NCI-H82 treated with DMSO at 0.1 percent for 48 hours (cell line): ENCODE measurements around the gene C9orf72.

Experiments used
- DNase-seq: peaks from one replicate; lab custom pipeline; 2025; ENCODE audit not compliant: unreplicated experiment; lab: John Stamatoyannopoulos, UW

Gene C9orf72

DNA sequence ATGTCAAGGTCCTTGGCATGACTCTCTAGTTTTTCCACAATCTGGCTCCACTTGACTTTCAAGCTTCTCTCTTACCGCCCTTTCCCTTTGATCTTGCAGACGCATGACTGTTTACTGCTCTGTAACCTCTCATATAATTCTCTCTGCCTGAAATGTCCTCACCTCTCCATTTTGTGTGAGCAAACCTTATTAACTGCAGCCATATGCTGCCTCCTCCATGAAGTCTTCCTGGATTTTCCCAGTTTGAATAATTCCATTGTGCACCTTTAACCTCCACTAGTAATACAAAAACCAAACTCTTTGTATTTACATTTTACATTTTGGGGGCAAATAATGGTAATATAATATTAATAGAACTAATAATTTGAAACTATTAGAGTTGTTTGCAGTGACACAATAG lies 9.5 kb upstream of the C9orf72 start:
- no peak for DNase-seq

- DNase-seq = no peak
Measured at GRCh38 chr9:27581826-27582225, 8.5 kb upstream of the C9orf72 start.

GRCh38 chr9:27573634-27574590 lies 631 bp upstream of the C9orf72 start:
- DNase-seq = peak; percentile 90

DNA sequence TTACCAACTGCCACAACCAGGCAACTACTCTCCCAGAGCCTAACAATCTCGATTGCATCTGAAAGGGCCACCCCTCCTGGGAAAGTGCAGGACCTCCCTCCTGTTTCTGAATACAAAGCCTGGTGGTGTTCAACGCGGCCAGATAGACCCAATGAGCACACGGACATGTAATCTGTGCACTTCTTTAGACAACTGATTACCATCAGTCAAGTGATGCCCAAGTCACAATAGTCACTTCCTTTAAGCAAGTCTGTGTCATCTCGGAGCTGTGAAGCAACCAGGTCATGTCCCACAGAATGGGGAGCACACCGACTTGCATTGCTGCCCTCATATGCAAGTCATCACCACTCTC lies 739 bp downstream of the C9orf72 start:
- no peak for DNase-seq

DNA sequence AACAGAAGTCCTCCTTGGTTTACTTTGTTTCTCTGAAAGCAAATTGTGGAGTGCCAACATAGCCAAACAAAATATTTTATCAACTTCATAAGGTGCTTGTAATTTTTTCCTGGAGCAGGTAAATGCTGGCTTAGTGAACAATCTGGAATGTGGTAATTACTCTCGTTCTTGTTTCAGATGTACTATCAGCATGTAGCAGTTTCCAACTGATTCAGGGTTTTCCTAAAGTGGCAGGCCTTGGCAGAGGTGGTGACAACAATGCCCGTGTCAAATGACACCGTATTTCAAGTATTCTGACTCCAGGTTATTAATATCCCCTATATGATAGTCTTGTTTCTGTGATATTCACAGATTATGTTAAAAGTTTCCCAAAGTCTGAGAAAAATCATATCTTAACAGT lies 1.2 kb downstream of the C9orf72 start:
- no peak for DNase-seq

- DNase-seq = no peak
Measured at GRCh38 chr9:27571011-27571410, 2.3 kb downstream of the C9orf72 start.

DNA sequence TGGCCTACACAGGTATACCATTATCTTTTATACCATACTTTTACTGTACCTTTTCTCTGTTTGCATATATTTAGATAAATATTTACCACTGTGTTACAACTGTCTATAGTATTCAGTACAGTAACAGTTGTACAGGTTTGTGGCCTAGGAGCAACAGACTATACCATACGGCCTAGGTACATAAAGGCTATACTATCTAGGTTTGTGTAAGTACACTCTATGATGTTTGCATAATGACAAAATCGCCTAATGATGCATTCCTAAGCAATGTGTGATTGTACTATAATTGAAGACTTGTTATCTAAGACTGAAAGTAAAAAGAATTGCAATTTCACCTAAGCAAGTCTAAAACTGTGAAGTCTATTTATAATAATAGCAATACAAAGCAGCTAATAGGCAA lies 3.9 kb downstream of the C9orf72 start:
- DNase-seq = no peak

- DNase-seq = no peak
Measured at GRCh38 chr9:27566118-27566517, 7.2 kb downstream of the C9orf72 start.

- DNase-seq = no peak
Measured at GRCh38 chr9:27565696-27566095, 7.6 kb downstream of the C9orf72 start.

DNA sequence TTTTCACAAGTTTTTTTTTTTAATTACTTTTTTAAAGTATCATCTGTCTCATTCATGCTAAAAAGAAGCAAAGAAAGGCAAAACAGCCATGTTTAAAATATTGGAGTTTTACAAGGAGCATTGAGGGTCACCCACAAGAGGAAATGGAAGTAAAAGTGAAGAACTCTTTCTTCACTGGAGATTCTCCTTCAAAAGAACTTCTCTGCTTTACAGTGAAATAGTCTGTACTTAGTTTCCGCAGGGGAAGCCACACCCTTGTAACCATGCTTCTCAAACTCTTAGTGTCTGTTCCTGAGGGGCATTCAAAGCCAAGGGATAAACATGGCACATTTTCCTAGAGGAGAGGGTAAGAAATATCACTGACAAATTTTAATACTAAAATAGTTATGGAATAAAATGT lies 8.6 kb downstream of the C9orf72 start:
- no peak for DNase-seq

GRCh38 chr9:27563738-27564430 lies 9.4 kb downstream of the C9orf72 start:
- DNase-seq = no peak

GRCh38 chr9:27561685-27562084 lies 11.6 kb downstream of the C9orf72 start:
- DNase-seq = no peak

DNA sequence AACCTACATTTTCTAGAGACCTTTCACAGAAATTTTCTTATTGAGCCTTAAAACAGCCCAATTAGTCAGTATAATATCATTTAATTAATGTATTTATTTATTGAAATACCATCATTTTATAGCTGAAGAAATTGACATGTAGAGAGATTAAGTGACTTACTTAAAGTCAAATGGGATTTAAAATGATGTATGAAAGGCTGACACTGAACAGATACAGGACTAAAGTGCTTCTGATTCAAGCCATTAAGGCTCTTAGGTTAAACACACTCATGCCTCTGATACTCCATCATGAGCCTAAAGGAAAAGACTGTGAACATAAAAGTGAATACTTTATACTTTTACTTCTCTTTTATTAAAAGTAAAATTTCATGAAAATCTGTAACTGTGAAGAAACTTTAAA lies 12.8 kb downstream of the C9orf72 start:
- DNase-seq = peak; percentile 57

GRCh38 chr9:27558307-27558706 lies 15.0 kb downstream of the C9orf72 start:
- no peak for DNase-seq

DNA sequence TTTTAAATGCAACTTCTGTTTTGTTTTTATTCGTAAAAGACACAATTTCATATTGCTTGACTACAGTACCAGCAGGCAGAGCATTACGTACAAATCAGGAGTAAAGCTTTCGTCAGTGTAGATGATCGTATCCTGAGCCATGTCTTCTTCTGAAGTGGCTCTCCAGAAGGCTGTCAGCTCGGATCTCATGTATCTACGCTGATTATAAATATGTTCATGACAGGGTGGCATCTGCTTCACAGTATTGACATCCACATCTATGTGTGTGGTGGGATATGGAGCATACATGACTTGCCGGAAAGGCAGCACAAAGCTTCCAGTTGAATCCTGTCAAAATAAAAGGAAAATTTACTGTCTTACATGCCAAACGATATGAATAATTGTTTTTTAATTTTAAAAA lies 16.8 kb downstream of the C9orf72 start:
- no peak for DNase-seq

- DNase-seq = no peak
Measured at GRCh38 chr9:27554712-27555111, 18.6 kb downstream of the C9orf72 start.

DNA sequence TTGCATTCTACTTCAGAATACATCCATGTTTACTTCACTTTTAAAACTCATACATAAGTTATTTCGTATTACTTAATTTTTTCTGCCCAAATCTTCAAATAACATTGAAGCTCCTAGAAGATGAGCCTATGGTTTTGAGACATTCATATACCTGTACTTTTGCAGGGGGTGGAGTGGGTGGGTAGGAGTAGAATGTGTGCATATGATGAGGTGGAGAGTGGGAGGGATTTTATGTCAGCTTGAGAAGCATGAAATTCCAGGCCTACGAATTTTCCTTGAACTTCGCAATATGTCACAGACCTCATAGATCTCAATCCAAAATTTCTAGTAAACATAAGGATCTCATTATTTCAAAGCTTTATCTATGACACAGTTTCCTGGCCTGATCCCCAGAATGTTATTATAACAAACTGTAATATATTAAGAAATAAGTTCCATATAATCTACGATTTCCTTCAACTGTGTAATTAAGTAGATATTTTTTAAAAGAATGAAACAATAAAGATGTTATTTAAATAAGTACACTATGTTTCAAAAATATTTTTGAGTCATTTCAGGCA lies 24.0 kb downstream of the C9orf72 start:
- no peak for DNase-seq

GRCh38 chr9:27548055-27548741 lies 25.1 kb downstream of the C9orf72 start:
- no peak for DNase-seq

GRCh38 chr9:27545471-27545870 lies 27.8 kb downstream of the C9orf72 start:
- no peak for DNase-seq

DNA sequence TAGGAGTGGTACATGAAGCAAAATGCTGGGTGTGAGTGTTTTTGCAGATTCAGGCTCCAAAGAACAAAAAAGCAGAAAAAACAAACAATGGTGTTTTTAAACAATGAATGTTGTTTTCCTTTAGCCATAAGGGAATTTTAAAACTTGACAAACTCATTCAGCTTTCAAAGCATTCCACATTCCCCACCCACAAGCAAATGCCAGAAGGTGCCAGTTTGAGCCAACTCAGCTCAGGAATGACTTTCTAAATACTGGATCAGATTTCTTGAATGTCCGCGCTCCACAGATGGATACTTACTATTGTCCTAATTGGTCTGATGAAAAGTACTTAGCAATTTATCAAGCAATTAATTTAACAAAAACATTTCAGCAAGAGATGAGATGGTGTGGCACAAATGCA lies 30.8 kb downstream of the C9orf72 start:
- DNase-seq = no peak

DNA sequence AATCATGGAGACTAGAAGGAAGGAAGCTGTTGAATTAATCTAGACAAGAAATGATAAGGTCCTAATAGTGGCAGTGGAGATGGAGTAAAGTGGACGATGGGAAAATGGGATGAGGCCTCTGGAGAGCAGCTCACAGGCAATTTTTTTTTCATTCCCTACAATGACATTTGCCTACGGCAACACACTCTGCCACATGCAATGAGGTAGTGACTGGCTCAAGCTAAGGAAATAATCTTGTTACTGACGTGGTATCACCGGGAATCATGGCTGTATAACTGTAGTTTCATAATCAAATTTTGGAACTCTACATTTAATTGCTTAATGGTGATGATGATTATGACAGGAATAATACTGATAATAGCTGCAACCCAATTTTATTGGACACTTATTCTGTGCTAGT lies 31.5 kb downstream of the C9orf72 start:
- DNase-seq = no peak

DNA sequence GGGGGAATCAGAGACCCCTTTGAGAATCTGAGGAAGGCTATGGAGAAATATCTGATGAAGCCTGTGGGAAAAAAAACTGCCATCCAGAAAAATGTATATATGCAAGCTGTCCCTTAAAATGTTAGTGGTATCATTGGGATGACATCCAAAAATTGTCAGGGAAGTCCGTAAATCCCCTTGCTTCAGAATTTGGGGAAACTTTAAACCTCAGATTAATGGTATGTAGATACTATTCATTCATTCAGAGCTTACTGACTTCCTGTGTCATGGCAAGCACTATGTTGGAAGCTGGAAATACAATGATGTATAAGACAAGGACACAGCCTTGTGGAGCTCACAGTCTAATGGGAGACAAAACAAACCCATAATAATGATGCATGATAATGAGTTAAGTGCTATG lies 32.8 kb downstream of the C9orf72 start:
- no peak for DNase-seq
